K562 (cell line): ENCODE results near the gene TMEM203. TPM values are rescaled to one million over a fixed set of nuclear protein-coding genes. Genes with fewer than 3 reads are reported as not detected.

Experiments used
- ATAC-seq: fragments of 200-7000 bp; cut with Tn5 transposase; 3 replicates; pipeline ENCODE4 v1.9.1; 2020; ENCODE audit warnings: moderate library complexity
- BruUV-seq: library from RNA; stranded (reverse); fragments of 400-500 nt; replicated peaks from 2 replicates; lab custom pipeline; 2021; lab: Mats Ljungman, UMichigan
- CTCF ChIA-PET: fragments of 300-600 bp; formaldehyde crosslinking; extraction: SDS; loops from one replicate; lab custom pipeline; 2021; ENCODE audit warnings: low intra/inter-chr PET ratio; lab: Yijun Ruan, JAX
- POLR2A ChIA-PET: fragments of 300-600, 350-650 bp; sonication (Branson Sonifier 250); formaldehyde crosslinking; extraction: SDS; loops from one replicate; lab custom pipeline; 2021; ENCODE audit warnings: antibody characterized with exemption, inconsistent platforms; lab: Yijun Ruan, JAX
- DNase-seq, 4 experiments: peaks; one replicate each; pipeline versions ENCODE4 v3.0.0 to v3.0.0-alpha.2; 2011 to 2018; ENCODE audit warnings: low spot score in 3 of 4, mixed read lengths in 3 of 4; ENCODE audit errors: extremely low read depth in 1 of 4
- FAIRE-seq: peaks from 2 replicates; lab custom pipeline; 2011; peaks lifted over from hg19 to GRCh38; lab: Jason Lieb, UNC
- H2AFZ ChIP-seq: 2 replicates; pipeline ENCODE4 v1.6.0; 2011; ENCODE audit warnings: low read depth, low read length, control low read depth, inconsistent platforms
- H3K27ac ChIP-seq: fragments of 200-600 bp; 3 replicates; pipeline ENCODE4 v1.8.0; 2011; ENCODE audit warnings: low read depth, mild to moderate bottlenecking, control low read depth, inconsistent platforms, low read length, moderate library complexity, mixed read lengths; ENCODE audit errors: extremely low read depth
- H3K27me3 ChIP-seq, 2 experiments: fragments of 300-600 bp in 1 of 2; 2 replicates in 1 of 2; 3 replicates in 1 of 2; pipeline versions ENCODE4 v1.6.0 to v1.8.0; 2011; ENCODE audit warnings: inconsistent platforms in 2 of 2, low read length in 2 of 2, mild to moderate bottlenecking in 1 of 2, mixed read lengths in 1 of 2, moderate library complexity in 1 of 2; ENCODE audit not compliant: control insufficient read depth in 2 of 2, insufficient read depth in 2 of 2
- H3K36me3 ChIP-seq: fragments of 300-600 bp; 3 replicates; pipeline ENCODE4 v1.8.0; 2011; ENCODE audit warnings: mild to moderate bottlenecking, low read length, inconsistent platforms; ENCODE audit not compliant: control insufficient read depth, insufficient read depth
- H3K4me1 ChIP-seq, 2 experiments: fragments of 200-600 bp in 1 of 2; replicated peaks in 1 of 2; 2 replicates in 1 of 2; 3 replicates in 1 of 2; pipeline versions ENCODE4 v1.5.1 to v1.8.0; 2011; ENCODE audit warnings: inconsistent platforms in 2 of 2, low read length in 2 of 2, mild to moderate bottlenecking in 1 of 2, mixed read lengths in 1 of 2, moderate library complexity in 1 of 2; ENCODE audit not compliant: control insufficient read depth in 2 of 2, insufficient read depth in 2 of 2
- H3K4me2 ChIP-seq: 2 replicates; pipeline ENCODE4 v1.6.1; 2011; ENCODE audit warnings: low read length, control low read depth, inconsistent platforms, mixed read lengths; ENCODE audit not compliant: insufficient read depth
- H3K4me3 ChIP-seq: fragments of 200-600 bp; sonication (generic), shearing (Covaris generic); 2 replicates; pipeline ENCODE4 v1.5.1; 2016; ENCODE audit warnings: control low read depth, inconsistent platforms
- H3K79me2 ChIP-seq: fragments of 200-600 bp; 3 replicates; pipeline ENCODE4 v1.8.0; 2011; ENCODE audit warnings: low read length, inconsistent platforms; ENCODE audit not compliant: control insufficient read depth, insufficient read depth
- H3K9ac ChIP-seq, 2 experiments: 2 replicates each; pipeline versions ENCODE4 v1.6.0 to v1.6.1; 2011; ENCODE audit warnings: low read depth in 2 of 2, low read length in 2 of 2, control low read depth in 1 of 2, inconsistent platforms in 1 of 2, mild to moderate bottlenecking in 1 of 2, mixed read lengths in 1 of 2; ENCODE audit not compliant: insufficient read depth in 1 of 2
- H3K9me1 ChIP-seq: one replicate; pipeline ENCODE4 v1.6.0; 2011; ENCODE audit warnings: inconsistent platforms, mild to moderate bottlenecking, low read length, moderate library complexity; ENCODE audit not compliant: control insufficient read depth, insufficient read depth
- H3K9me3 ChIP-seq: replicated peaks from 2 replicates; pipeline ENCODE4 v1.5.1; 2011; ENCODE audit warnings: low read depth, low read length, inconsistent platforms; ENCODE audit not compliant: control insufficient read depth, insufficient read depth
- H4K20me1 ChIP-seq: replicated peaks from 2 replicates; pipeline ENCODE4 v1.6.1; 2011; ENCODE audit warnings: low read length, inconsistent platforms, mixed read lengths; ENCODE audit not compliant: control insufficient read depth, insufficient read depth
- ERF ChIP-seq: fragments of 450-650 bp; formaldehyde crosslinking; IDR thresholded peaks from 2 replicates; pipeline ENCODE4 v1.4.0; 2020; ENCODE audit warnings: mild to moderate bottlenecking, mixed read lengths
- RBFOX2 ChIP-seq: fragments of 200-400 bp; formaldehyde crosslinking; IDR thresholded peaks from 2 replicates; pipeline ENCODE4 v1.6.1; 2017; ENCODE audit warnings: low read depth, mild to moderate bottlenecking, low read length, moderate library complexity
- WGBS: fragments of 100-300 bp; shearing (Covaris generic); methylation state at CpG from one replicate; pipeline ENCODE4 v1.1.6; 2016; ENCODE audit warnings: low coverage, mixed read lengths; ENCODE audit not compliant: insufficient coverage; ENCODE audit errors: missing lambda C conversion rate; 5-methylcytosine and 5-hydroxymethylcytosine counted together
- in situ Hi-C: fragments of 300-500 bp; cut with MboI; formaldehyde crosslinking; loops from 4 replicates; pipeline ENCODE4 v1.15.0; 2018; ENCODE audit warnings: inconsistent platforms, mixed read lengths
- intact Hi-C: fragments of 100-400 bp; cut with micrococcal nuclease; formaldehyde crosslinking; loops from 2 replicates; pipeline ENCODE4 v1.14.2; 2022
- polyA plus RNA-seq, 8 experiments: library from polyadenylated mRNA; depleted of rRNA in 4 of 8; stranded (reverse) in 5 of 8; unstranded in 3 of 8; fragments of >200 nt; fragmentation: Nextera tagmentation in 2 of 8; fragmentation: Illumina TruSeq in 1 of 8; extraction: Ambion mirVana in 2 of 8; extraction: Trizol in 1 of 8; gene quantifications; 2 replicates each; pipeline versions ENCODE4 v1.2.1 to v1.2.3, GENCODE V29; 2011 to 2014; ENCODE audit warnings: inconsistent platforms in 1 of 8, missing spikeins in 1 of 8
- total RNA-seq, 7 experiments: library from RNA; depleted of rRNA in 6 of 7; stranded (reverse); fragments of >200 nt in 6 of 7; fragmentation: Illumina TruSeq in 2 of 7; extraction: Trizol in 2 of 7; gene quantifications; 2 replicates each; pipeline versions ENCODE4 v1.2.1 to v1.2.3, GENCODE V29; 2011 to 2021; ENCODE audit warnings: low replicate concordance in 1 of 7
- TF ChIP-seq, protein P1 (sequence below): fragments of 450-650 bp; IDR thresholded peaks from 2 replicates; pipeline ENCODE4 v1.6.1; 2016; ENCODE audit warnings: mild to moderate bottlenecking, moderate library complexity

Gene TMEM203
- total and polyA plus RNA-seq, 9 of the 15 experiments (the other 6 are each of a cell fraction or from before 2014, with no cell fraction given): 8.8 to 59.5 (median 37.6) TPM

DNA sequence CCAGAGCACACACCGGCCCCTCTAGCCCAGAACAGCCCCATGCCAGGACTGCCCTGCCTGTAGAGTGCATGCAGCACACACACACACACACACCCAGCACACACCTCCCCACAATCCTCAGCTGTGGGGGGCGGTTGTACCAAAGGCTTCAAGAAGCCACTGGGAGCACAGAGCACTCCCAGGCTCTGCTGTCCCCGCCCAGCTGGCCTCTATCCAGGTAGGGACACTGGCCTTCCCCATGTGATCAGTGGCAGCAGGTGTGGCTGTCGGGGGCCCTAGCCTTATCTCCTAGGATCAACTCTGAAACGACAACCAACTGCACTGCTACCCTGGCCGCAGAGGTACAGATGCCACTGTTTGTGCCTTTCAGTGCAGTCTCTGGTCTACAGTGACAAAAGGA lies 19.1 kb downstream of the TMEM203 start:
- peaks cover 72% of the 10 kb centered on the region; the same call in 2 of the 3 replicates for H3K36me3 ChIP-seq
- POLR2A ChIA-PET: interaction anchor here (0.7 to 6.7 kb wide), 2 partner anchors 16 to 20 kb away, joined by 3 to 56 read pairs; partner anchors contain the start of genes NDOR1, TMEM203 and TPRN

More for the DNA sequence above, 19.1 kb downstream of the TMEM203 start:
- Histone ChIP-seq H3K4me3 (peak overlapping the region; percentile 98; the same call in 1 of the 2 replicates), H3K27me3 (no peaks in the 10 kb centered on the region), H3K27ac (no peak overlapping the region), H4K20me1 (peaks cover 8% of the 10 kb centered on the region), H2AFZ (no peak overlapping the region), H3K9me1 (no peaks in the 10 kb centered on the region), H3K4me2 (peak overlapping the region; percentile 98), H3K9ac (peak overlapping the region in 1 of 2 experiments; percentile 96; a peak in 2 of 4 replicates), H3K4me1 (peaks cover 20 to 83% of the 10 kb centered on the region in 2 experiments), H3K9me3 (no peaks in the 10 kb centered on the region), H3K79me2 (peaks cover 43% of the 10 kb centered on the region)
- FAIRE-seq (no peak), DNase-seq (peak in 2 of 4 experiments; percentile 38 to 54), ATAC-seq (no peak)
- in situ Hi-C loops: loop anchor here (5.0 kb wide), 1 partner anchor 41 kb away; the partner anchor contains the start of genes CYSRT1 and RNF224
- WGBS: 27% methylated on average over 4 of the region's 6 CpGs
- CTCF ChIA-PET: no interaction called here
- BruUV-seq: no TSS peak
- intact Hi-C loops: no loop called here
- TF ChIP-seq RBFOX2 (0 out of 2 replicates have a peak, but pooled peaks have one; percentile 5), ERF (no peak)
- TF ChIP-seq, protein P1, sequence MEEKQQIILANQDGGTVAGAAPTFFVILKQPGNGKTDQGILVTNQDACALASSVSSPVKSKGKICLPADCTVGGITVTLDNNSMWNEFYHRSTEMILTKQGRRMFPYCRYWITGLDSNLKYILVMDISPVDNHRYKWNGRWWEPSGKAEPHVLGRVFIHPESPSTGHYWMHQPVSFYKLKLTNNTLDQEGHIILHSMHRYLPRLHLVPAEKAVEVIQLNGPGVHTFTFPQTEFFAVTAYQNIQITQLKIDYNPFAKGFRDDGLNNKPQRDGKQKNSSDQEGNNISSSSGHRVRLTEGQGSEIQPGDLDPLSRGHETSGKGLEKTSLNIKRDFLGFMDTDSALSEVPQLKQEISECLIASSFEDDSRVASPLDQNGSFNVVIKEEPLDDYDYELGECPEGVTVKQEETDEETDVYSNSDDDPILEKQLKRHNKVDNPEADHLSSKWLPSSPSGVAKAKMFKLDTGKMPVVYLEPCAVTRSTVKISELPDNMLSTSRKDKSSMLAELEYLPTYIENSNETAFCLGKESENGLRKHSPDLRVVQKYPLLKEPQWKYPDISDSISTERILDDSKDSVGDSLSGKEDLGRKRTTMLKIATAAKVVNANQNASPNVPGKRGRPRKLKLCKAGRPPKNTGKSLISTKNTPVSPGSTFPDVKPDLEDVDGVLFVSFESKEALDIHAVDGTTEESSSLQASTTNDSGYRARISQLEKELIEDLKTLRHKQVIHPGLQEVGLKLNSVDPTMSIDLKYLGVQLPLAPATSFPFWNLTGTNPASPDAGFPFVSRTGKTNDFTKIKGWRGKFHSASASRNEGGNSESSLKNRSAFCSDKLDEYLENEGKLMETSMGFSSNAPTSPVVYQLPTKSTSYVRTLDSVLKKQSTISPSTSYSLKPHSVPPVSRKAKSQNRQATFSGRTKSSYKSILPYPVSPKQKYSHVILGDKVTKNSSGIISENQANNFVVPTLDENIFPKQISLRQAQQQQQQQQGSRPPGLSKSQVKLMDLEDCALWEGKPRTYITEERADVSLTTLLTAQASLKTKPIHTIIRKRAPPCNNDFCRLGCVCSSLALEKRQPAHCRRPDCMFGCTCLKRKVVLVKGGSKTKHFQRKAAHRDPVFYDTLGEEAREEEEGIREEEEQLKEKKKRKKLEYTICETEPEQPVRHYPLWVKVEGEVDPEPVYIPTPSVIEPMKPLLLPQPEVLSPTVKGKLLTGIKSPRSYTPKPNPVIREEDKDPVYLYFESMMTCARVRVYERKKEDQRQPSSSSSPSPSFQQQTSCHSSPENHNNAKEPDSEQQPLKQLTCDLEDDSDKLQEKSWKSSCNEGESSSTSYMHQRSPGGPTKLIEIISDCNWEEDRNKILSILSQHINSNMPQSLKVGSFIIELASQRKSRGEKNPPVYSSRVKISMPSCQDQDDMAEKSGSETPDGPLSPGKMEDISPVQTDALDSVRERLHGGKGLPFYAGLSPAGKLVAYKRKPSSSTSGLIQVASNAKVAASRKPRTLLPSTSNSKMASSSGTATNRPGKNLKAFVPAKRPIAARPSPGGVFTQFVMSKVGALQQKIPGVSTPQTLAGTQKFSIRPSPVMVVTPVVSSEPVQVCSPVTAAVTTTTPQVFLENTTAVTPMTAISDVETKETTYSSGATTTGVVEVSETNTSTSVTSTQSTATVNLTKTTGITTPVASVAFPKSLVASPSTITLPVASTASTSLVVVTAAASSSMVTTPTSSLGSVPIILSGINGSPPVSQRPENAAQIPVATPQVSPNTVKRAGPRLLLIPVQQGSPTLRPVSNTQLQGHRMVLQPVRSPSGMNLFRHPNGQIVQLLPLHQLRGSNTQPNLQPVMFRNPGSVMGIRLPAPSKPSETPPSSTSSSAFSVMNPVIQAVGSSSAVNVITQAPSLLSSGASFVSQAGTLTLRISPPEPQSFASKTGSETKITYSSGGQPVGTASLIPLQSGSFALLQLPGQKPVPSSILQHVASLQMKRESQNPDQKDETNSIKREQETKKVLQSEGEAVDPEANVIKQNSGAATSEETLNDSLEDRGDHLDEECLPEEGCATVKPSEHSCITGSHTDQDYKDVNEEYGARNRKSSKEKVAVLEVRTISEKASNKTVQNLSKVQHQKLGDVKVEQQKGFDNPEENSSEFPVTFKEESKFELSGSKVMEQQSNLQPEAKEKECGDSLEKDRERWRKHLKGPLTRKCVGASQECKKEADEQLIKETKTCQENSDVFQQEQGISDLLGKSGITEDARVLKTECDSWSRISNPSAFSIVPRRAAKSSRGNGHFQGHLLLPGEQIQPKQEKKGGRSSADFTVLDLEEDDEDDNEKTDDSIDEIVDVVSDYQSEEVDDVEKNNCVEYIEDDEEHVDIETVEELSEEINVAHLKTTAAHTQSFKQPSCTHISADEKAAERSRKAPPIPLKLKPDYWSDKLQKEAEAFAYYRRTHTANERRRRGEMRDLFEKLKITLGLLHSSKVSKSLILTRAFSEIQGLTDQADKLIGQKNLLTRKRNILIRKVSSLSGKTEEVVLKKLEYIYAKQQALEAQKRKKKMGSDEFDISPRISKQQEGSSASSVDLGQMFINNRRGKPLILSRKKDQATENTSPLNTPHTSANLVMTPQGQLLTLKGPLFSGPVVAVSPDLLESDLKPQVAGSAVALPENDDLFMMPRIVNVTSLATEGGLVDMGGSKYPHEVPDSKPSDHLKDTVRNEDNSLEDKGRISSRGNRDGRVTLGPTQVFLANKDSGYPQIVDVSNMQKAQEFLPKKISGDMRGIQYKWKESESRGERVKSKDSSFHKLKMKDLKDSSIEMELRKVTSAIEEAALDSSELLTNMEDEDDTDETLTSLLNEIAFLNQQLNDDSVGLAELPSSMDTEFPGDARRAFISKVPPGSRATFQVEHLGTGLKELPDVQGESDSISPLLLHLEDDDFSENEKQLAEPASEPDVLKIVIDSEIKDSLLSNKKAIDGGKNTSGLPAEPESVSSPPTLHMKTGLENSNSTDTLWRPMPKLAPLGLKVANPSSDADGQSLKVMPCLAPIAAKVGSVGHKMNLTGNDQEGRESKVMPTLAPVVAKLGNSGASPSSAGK: no peak
